Fibroblast of skin of right biceps (primary cell): Measurements from ENCODE around the gene DOCK4.
"Not testable (repeated sequence)": the region's sequence is repeated elsewhere in the genome, so short reads cannot be mapped to it uniquely, and the experiment has no call there.

Experiments used
- DNase-seq: peaks from one replicate; pipeline ENCODE4 v3.0.0-alpha.2; 2013

DOCK4 gene

GRCh38 chr7:112206238-112206990, at the start of gene DOCK4, which contains the start of gene ZNF277:
TSS of gene DOCK4 (minus strand) at chr7:112206399. CDS start at chr7:112206138, 261 bp downstream.
TSS of gene ZNF277 (plus strand) at chr7:112206695. CDS start at chr7:112206717, 22 bp downstream.
- DNase-seq = peak; percentile 99

GRCh38 chr7:112255388-112255720, 49.2 kb upstream of the DOCK4 start:
- no peak for DNase-seq

- no peak for DNase-seq
These were observed 48.6 kb upstream of the DOCK4 start for GRCh38 chr7:112254709-112255387.

- DNase-seq = no peak
These were observed 48.0 kb upstream of the DOCK4 start for GRCh38 chr7:112254156-112254555.

- no peak for DNase-seq
These were observed 46.5 kb upstream of the DOCK4 start for GRCh38 chr7:112252691-112253090.

GRCh38 chr7:112252141-112252540, 45.9 kb upstream of the DOCK4 start:
- no peak for DNase-seq

GRCh38 chr7:112249967-112250366, 43.8 kb upstream of the DOCK4 start:
- not testable (repeated sequence) for DNase-seq

- no peak for DNase-seq
These were observed 42.4 kb upstream of the DOCK4 start for GRCh38 chr7:112248598-112248997.

- peak; percentile 12 for DNase-seq
These were observed 32.8 kb upstream of the DOCK4 start for GRCh38 chr7:112238852-112239610.

- DNase-seq = no peak
These were observed 32.1 kb upstream of the DOCK4 start for GRCh38 chr7:112238330-112238729.

GRCh38 chr7:112236597-112236996, 30.4 kb upstream of the DOCK4 start:
- DNase-seq = no peak

GRCh38 chr7:112234147-112234546, 27.9 kb upstream of the DOCK4 start:
- no peak for DNase-seq

GRCh38 chr7:112233048-112233697, 27.0 kb upstream of the DOCK4 start:
- DNase-seq = no peak

GRCh38 chr7:112232212-112232978, 26.2 kb upstream of the DOCK4 start:
- no peak for DNase-seq

- DNase-seq = no peak
These were observed 22.4 kb upstream of the DOCK4 start for GRCh38 chr7:112228632-112229031.

GRCh38 chr7:112226701-112227276, 20.6 kb upstream of the DOCK4 start:
- DNase-seq = no peak

- DNase-seq = no peak
These were observed 18.8 kb upstream of the DOCK4 start for GRCh38 chr7:112225006-112225405.

- no peak for DNase-seq
These were observed 18.0 kb upstream of the DOCK4 start for GRCh38 chr7:112224186-112224585.

GRCh38 chr7:112223310-112223709, 17.1 kb upstream of the DOCK4 start:
- DNase-seq = no peak

- no peak for DNase-seq
These were observed 14.8 kb upstream of the DOCK4 start for GRCh38 chr7:112220877-112221434.

GRCh38 chr7:112215787-112216186, 9.6 kb upstream of the DOCK4 start:
- DNase-seq = no peak

GRCh38 chr7:112214883-112215282, 8.7 kb upstream of the DOCK4 start:
- DNase-seq = no peak
